Left lung (tissue), 10 donors: ENCODE measurements around the gene SOX13. TPM values are rescaled to one million over a fixed set of nuclear protein-coding genes. Genes with fewer than 3 reads are reported as not detected.

Experiments
- ATAC-seq: fragments of 200-7000 bp; cut with Tn5 transposase; one replicate; pipeline ENCODE4 v1.9.1; 2020; ENCODE audit warnings: moderate library complexity
- DNase-seq, 4 donors: peaks; one replicate each; pipeline ENCODE4 v3.0.0-alpha.2; 2013 to 2020
- H3K27ac ChIP-seq, 2 donors: fragments of 200-600 bp; sonication (generic) in 1 of 2; one replicate each; pipeline versions ENCODE4 v1.5.0 to v1.8.0; 2020 to 2021
- H3K27me3 ChIP-seq, 2 donors: fragments of 200-600 bp; sonication (generic) in 1 of 2; one replicate each; pipeline versions ENCODE4 v1.5.0 to v1.8.0; 2020 to 2021
- H3K36me3 ChIP-seq, 2 donors: fragments of 200-600 bp; sonication (generic) in 1 of 2; one replicate each; pipeline versions ENCODE4 v1.5.0 to v1.8.0; 2020 to 2021
- H3K4me1 ChIP-seq, 2 donors: fragments of 200-600 bp; one replicate each; pipeline ENCODE4 v1.8.0; 2021
- H3K4me3 ChIP-seq, 2 donors: fragments of 200-600 bp; sonication (generic) in 1 of 2; one replicate each; pipeline versions ENCODE4 v1.5.0 to v1.8.0; 2020 to 2021; ENCODE audit warnings: mild to moderate bottlenecking in 1 of 2
- H3K9me3 ChIP-seq, 2 donors: fragments of 200-600 bp; sonication (generic) in 1 of 2; one replicate each; pipeline versions ENCODE4 v1.5.0 to v1.8.0; 2020 to 2021
- CTCF ChIP-seq, 2 donors: fragments of 200-600 bp; sonication (generic) in 1 of 2; IDR thresholded peaks; one replicate each; pipeline versions ENCODE4 v1.5.0 to v1.8.0; 2021; ENCODE audit warnings: antibody characterized with exemption in 2 of 2
- intact Hi-C, 2 donors: fragments of 100-400 bp; cut with DNase I; formaldehyde crosslinking; loops; one replicate each; pipeline versions ENCODE4 v1.11.2 to v1.14.2; 2022
- polyA plus RNA-seq, 6 donors: library from polyadenylated mRNA; unstranded; fragments of 120-200 nt; gene quantifications; one replicate each; pipeline ENCODE4 v1.2.1, GENCODE V29; 2013; ENCODE audit not compliant: insufficient read length in 6 of 6
- total RNA-seq, 2 donors: library from RNA; stranded (reverse); fragmentation: NEBNext Ultra II Directional; extraction: Animal tissue kit (Norgen Biotek cat#: 25700); gene quantifications; one replicate each; pipeline ENCODE4 v1.2.1, GENCODE V29; 2021
- donor health status: DM: no; HTN: yes; CAD: no.
- donor health status: DM: no; HTN: no; CAD: no.

Gene SOX13
- total and polyA plus RNA-seq, 8 donors: 41.7 to 62.8 (median 49.1) TPM

- Histone ChIP-seq H3K4me3 (no peak overlapping the region), H3K36me3 (no peaks in the 10 kb centered on the region), H3K9me3 (no peaks in the 10 kb centered on the region), H3K27ac (peak overlapping the region; percentile 67 to 76), H3K27me3 (no peaks in the 10 kb centered on the region), H3K4me1 (peaks cover 49 to 79% of the 10 kb centered on the region in 2 donors)
- TF ChIP-seq CTCF (IDR thresholded peaks at IDR 0.05): no peak
- ATAC-seq (peak; percentile 68), DNase-seq (peak in 3 of 4 donors; percentile 69 to 84 (median 79))
- intact Hi-C loops: no loop called here
Measured at GRCh38 chr1:204084247-204084772, 11.4 kb downstream of the SOX13 start.

GRCh38 chr1:204085876-204086275 lies 13.0 kb downstream of the SOX13 start:
- no peak overlapping the region for H3K4me3 ChIP-seq
- H3K27me3 ChIP-seq: no peaks in the 10 kb centered on the region
- DNase-seq (no peak), ATAC-seq (no peak)
- H3K27ac ChIP-seq: peak overlapping the region; percentile 24 to 67
- no peaks in the 10 kb centered on the region for H3K36me3 ChIP-seq
- peaks cover 37 to 80% of the 10 kb centered on the region in 2 donors for H3K4me1 ChIP-seq
- intact Hi-C loops: no loop called here
- H3K9me3 ChIP-seq: no peaks in the 10 kb centered on the region
- TF ChIP-seq CTCF (IDR thresholded peaks at IDR 0.05): no peak

DNA sequence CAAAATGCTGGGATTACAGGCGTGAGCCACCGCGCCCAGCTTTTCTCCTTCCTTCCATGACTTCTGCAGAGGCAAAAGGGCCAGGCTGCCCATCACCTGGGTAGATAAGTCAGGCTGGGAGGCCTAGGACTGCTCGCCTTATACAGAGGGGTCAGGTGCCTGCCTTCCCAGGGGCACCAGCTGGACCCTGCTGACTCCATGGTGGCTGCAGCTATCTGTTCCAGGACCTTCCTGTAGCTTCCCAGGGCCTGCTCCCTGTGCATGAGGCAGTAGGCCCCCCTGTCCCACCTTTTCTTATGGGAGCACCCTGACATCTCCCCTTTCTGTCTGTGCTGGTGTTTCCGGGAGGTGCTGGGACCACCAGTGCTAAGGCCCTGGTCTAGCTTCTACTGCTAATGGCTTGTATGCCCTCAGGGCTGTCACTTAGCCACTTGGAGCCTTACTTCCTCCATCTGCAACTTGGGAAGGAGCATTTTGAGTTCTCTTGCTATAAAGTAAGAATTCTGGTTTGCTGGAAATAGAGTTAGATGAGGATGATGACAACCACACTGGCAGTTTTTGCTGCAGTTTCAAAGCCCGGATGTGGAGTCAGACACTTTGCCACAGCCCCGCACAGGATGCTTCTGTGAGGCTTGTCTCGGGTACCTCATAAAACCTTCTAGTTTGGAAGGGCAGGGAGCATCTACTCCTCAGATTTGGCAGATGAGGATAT lies 14.4 kb downstream of the SOX13 start:
- peaks cover 29 to 76% of the 10 kb centered on the region in 2 donors for H3K4me1 ChIP-seq
- no peak for TF ChIP-seq CTCF (IDR thresholded peaks at IDR 0.05)
- H3K27ac ChIP-seq: peak overlapping the region; percentile 52 to 67
- no peak overlapping the region for H3K4me3 ChIP-seq
- DNase-seq (peak in 1 of 4 donors; percentile 22), ATAC-seq (no peak)
- no peaks in the 10 kb centered on the region for H3K36me3 ChIP-seq
- intact Hi-C loops: no loop called here
- H3K9me3 ChIP-seq: no peaks in the 10 kb centered on the region
- H3K27me3 ChIP-seq: no peaks in the 10 kb centered on the region

GRCh38 chr1:204087893-204088528 lies 15.1 kb downstream of the SOX13 start:
- no peak for TF ChIP-seq CTCF (IDR thresholded peaks at IDR 0.05)
- DNase-seq (no peak), ATAC-seq (no peak)
- H3K9me3 ChIP-seq: no peaks in the 10 kb centered on the region
- H3K27ac ChIP-seq: peak overlapping the region; percentile 52 to 67
- H3K36me3 ChIP-seq: no peaks in the 10 kb centered on the region
- no peaks in the 10 kb centered on the region for H3K27me3 ChIP-seq
- intact Hi-C loops: no loop called here
- peaks cover 29 to 82% of the 10 kb centered on the region in 2 donors for H3K4me1 ChIP-seq
- H3K4me3 ChIP-seq: no peak overlapping the region

- intact Hi-C loops: no loop called here
- peak in 1 of 4 donors; percentile 35 for DNase-seq
- no peak for TF ChIP-seq CTCF (IDR thresholded peaks at IDR 0.05)
- Histone ChIP-seq H3K36me3 (no peaks in the 10 kb centered on the region), H3K27ac (peak overlapping the region; percentile 52 to 67), H3K4me3 (no peak overlapping the region), H3K27me3 (no peaks in the 10 kb centered on the region), H3K4me1 (peaks cover 29 to 84% of the 10 kb centered on the region in 2 donors), H3K9me3 (no peaks in the 10 kb centered on the region)
- no peak for ATAC-seq
Measured at GRCh38 chr1:204088596-204088995, 15.7 kb downstream of the SOX13 start.
